HG03520 (cell line): ENCODE measurements around the gene TOR2A.

Source experiments
- ATAC-seq: cut with Tn5 transposase; IDR thresholded peaks from one replicate; pipeline ENCODE4 v1.9.1; 2021; ENCODE audit warnings: mild to moderate bottlenecking, moderate library complexity; ENCODE audit not compliant: unreplicated experiment

The TOR2A gene

DNA sequence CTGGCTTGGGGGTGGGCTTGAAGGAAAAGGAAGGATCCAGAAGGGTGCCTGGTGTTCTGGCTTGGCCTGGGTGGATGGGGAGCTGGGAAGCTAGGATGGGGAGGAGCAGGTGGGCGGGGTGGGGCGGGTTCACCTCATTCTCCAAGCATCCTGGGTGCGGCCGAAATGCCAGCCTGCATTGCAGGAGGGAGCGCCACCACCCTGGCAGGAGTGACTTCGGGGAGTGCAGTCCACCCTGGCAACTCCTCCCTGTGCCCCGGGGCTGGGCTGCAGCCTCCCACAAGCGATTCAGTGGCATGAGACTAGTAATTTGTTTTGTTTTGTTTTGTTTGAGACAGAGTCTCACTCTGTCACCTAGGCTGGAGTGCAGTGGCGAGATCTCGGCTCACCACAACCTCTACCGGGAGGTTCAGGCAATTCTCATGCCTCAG, 13.7 kb downstream of the TOR2A start:
- no peak for ATAC-seq

DNA sequence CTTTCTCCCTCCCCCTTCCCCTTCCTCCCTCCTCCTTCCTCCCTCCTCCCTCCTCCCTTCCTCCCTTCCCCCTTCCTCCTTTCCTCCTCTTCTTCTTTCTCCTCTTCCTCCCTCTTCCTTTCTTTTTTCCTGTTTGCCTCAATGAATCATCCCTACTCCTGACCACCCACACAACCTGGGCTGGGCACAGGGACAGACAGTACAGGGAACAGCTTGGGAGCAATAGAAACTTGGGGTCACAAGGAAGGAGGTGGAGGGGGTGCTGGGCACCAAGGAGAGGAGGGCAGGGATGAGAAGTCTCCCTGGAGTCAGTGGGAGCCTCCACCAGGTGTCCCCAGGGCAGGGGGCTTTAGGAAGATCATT, 14.2 kb downstream of the TOR2A start:
- no peak for ATAC-seq

- ATAC-seq, result no peak
Observed at GRCh38 chr9:127720031-127720864, 14.8 kb downstream of the TOR2A start.

- no peak for ATAC-seq
Observed at GRCh38 chr9:127717766-127718165, 17.3 kb downstream of the TOR2A start.

DNA sequence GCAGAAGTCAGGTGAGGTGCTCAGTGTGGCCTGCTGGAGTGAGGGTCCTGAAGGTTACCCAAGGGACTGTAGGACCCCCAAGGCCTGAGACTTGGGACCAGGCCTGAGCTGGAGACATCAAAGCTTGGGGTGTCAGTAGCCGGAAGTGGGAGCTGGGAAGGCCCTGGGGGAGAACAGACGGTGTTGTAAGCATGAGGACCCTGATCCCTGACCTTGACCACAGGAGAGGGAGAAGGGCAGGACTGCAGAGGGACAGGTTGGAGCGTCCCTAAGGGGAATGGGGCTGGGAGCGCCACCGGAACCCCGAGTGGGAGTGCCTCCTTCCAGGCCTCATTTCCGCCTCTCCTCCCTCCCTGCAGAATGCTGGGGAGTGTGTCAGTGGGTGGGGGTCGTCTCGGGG, 18.7 kb downstream of the TOR2A start:
- no peak for ATAC-seq

GRCh38 chr9:127715470-127716337, 19.4 kb downstream of the TOR2A start, which contains the start of the genes PTRH1 and TTC16:
TSS of gene PTRH1 (minus strand) at chr9:127715663. CDS start at chr9:127715639, 24 bp downstream.
TSS of gene TTC16 (plus strand) at chr9:127716079. CDS start at chr9:127716146, 67 bp downstream.
- ATAC-seq, result peak; percentile 85

DNA sequence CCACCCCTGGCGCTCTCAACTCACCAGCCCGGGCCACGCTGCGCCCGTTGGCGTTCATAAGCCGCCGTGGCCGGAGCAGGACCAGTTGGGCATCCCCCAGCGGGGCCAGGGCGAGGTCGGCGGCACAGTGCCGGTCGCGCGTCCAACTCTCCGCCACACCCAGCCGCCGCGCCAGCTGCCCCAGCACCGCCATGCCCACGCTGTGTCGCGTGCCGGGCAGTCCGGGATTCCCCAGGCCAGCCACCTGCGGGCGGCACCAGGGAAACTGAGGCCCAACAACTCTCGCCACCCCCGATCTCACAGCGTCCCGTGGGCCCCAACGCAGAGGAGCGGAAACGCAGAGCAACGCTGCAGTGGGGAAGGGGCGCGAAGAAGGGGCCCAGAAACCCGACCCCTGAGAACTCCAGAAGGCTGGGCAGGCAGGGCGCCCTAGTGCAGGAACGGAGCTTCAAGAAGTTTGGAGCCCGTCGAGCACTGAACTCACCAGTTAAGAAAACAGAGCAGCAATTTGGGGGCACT, 20.1 kb downstream of the TOR2A start:
- no peak for ATAC-seq

- ATAC-seq, result no peak
Observed at GRCh38 chr9:127714020-127714750, 20.9 kb downstream of the TOR2A start.

DNA sequence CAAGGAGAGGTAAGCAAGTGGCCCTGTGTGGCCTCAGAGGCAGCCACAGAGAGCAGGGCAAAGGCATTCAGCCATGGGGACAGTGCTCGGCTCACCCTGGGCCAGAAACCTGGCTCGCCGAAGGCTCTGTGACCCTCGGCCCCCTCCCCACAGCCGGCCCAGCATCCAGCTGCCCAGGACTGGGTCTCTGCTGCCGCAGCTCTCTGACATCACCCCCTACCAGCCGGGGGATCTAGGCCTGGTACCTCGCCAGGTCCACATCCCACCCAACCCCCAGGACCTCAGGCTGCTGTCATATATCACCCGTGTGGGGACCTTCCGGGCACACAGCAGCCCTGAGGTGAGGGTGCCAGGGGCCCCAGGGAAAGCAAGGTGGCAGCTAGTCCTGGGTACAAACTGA, 22.2 kb downstream of the TOR2A start:
- no peak for ATAC-seq

DNA sequence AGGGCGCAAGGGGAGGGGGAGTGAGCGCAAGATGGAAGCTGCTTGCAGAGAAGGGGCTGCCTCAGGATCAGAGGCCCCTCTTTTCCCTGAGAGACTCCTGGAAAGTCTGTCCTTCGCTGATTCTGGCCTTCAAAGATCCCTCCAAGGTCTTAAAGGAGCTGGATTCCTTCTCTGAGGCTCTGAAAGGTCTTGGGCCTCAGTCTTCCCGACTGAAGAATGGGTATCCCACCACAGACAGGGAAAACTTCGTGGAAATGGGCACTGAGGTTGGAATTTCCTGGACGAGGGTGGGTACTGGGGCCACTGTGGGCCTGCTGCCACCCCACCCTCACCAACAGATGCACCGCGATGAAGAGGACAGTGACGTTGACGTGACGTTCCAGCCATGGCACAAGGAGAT, 22.7 kb downstream of the TOR2A start:
- ATAC-seq, result no peak

GRCh38 chr9:127711831-127712274, 23.2 kb downstream of the TOR2A start:
- ATAC-seq, result no peak

DNA sequence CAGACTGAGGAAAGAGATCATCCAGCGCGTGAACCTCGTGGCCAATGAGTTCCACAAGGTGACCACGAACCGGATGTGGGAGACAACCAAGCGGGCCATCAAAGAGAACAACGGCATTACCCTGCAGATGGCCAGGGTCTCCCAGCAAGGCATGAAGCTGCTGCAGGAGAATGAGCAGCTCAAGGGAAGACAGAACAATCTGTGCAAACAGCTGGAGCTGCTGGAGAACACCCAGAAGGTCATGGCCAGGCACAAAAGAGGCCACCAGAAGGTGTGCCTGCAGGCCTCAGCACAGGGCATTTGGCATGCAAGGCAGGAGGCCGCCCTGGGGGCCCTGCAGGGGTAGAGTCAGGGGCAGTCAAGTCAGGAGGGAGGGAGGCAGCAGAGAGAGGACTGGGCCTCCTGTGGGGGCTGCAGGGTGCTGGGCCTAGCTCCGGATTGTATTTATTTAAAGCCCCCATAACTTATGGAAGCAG, 23.8 kb downstream of the TOR2A start:
- no peak for ATAC-seq

- no peak for ATAC-seq
Observed at GRCh38 chr9:127710204-127710783, 24.8 kb downstream of the TOR2A start.

GRCh38 chr9:127708952-127709587, 26.0 kb downstream of the TOR2A start:
- no peak for ATAC-seq

- no peak for ATAC-seq
Observed at GRCh38 chr9:127707766-127708165, 27.3 kb downstream of the TOR2A start.

- no peak for ATAC-seq
Observed at GRCh38 chr9:127706836-127707241, 28.3 kb downstream of the TOR2A start, which contains the start of gene CFAP157. TSS of gene CFAP157 (plus strand) at chr9:127706988. CDS start at chr9:127707032, 44 bp downstream.

DNA sequence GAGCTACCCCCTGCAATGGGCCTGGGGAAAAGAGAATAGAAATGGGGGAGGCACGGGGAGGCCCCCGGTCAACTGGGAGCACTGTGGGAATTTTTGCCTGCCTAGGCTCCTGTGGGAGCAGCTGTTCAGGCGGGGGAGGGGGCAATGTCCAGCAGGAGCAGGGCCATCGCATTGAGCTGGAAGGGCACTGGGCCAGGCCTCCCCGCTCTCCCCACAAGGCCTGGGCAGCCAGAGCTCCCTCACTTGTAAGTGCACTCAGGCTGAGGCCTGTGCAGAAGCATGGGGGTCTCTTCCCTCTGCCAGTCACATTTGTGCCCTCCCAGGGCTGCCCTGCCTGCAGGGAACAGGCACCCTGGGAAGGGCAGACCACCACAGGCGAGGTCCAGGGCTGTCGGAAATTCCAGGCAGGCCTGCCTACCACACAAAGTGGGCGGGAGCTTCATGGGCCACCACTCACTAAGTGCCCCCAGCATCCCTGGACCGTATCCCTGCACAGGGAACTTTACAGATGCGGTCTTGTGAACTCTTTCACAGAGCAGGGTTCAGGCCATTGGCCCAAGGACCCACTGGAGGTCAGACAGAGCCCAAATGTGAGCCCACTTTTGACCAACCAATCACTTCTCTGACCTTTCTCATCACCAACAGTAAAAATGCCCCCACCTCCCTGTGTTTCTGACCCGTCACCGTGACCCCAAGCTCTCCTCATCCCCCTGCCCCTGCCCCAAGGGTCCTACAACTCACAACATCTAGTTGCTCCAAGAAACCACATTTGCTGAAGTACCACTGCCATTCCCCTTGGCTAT, 29.3 kb downstream of the TOR2A start:
- no peak for ATAC-seq

DNA sequence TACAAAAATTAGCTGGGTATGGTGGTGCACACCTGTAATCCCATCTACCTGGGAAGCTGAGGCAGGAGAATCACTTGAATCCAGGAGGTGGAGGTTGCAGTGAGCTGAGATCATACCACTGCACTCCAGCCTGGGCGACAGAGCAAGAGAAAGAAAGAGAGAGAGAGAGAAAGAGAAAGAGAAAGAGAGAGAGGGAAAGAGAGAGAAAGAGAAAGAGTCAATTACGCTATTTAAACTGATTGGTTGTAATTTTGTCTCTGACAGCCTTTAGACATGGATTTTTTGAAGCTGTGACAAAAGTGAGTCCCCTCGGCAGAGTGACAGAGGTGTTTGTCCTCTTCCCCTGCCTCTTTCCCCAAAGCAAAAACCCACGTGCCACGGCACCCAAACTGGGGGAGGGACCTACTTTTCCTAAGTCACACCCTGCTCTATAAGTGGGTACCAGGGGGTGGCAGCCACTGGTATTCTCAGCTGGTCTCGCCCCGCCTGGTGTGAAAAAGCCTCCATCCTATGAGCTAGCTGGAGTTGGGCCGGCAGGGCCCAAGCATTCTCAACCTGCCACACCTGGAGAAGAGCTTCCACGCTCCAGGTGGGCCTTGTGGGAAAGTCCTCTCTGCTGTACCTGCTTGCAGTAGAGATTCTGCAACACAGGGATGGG, 31.7 kb downstream of the TOR2A start:
- ATAC-seq, result no peak
